Measurements from ENCODE around the gene HAPLN3. TPM values are rescaled to one million over a fixed set of nuclear protein-coding genes. Genes with fewer than 3 reads are reported as not detected.
A peak's percentile ranks its signal among the peaks of the same experiment; 100 is the strongest.

HAPLN3 gene
- total RNA-seq, 2 donors from 2014 or later = 138 to 203 TPM

GRCh38 chr15:88920186-88920891, 25.0 kb upstream of the HAPLN3 start:
- Mint-ChIP-seq H3K27me3 (peaks cover 25 to 34% of the 10 kb centered on the region in 2 donors), H3K4me1 (ENCODE audit: low read depth in 2 of 2) (peaks cover 11 to 16% of the 10 kb centered on the region in 2 donors), H3K36me3 (no peaks in the 10 kb centered on the region), H3K4me3 (peak overlapping the region; percentile 32), H3K9me3 (no peaks in the 10 kb centered on the region), H3K27ac (no peak overlapping the region)
- DNase-seq (ENCODE audit: low spot score) (no peak), ATAC-seq (no peak)

GRCh38 chr15:88918738-88919137, 23.4 kb upstream of the HAPLN3 start:
- peaks cover 25 to 31% of the 10 kb centered on the region in 2 donors for H3K27me3 Mint-ChIP-seq
- H3K36me3 Mint-ChIP-seq = no peaks in the 10 kb centered on the region
- ATAC-seq (peak; percentile 75 to 88), DNase-seq (ENCODE audit: low spot score) (no peak)
- no peaks in the 10 kb centered on the region for H3K9me3 Mint-ChIP-seq
- H3K4me3 Mint-ChIP-seq = peak overlapping the region; percentile 45
- H3K27ac Mint-ChIP-seq = no peak overlapping the region
- peaks cover 11 to 16% of the 10 kb centered on the region in 2 donors for H3K4me1 Mint-ChIP-seq (ENCODE audit: low read depth in 2 of 2)

GRCh38 chr15:88917760-88918159, 22.4 kb upstream of the HAPLN3 start:
- Mint-ChIP-seq H3K4me3 (no peak overlapping the region), H3K9me3 (no peaks in the 10 kb centered on the region), H3K27ac (no peak overlapping the region), H3K4me1 (ENCODE audit: low read depth in 2 of 2) (peaks cover 16 to 21% of the 10 kb centered on the region in 2 donors), H3K36me3 (no peaks in the 10 kb centered on the region), H3K27me3 (peaks cover 25 to 29% of the 10 kb centered on the region in 2 donors)
- ATAC-seq (no peak), DNase-seq (ENCODE audit: low spot score) (no peak)

GRCh38 chr15:88915354-88915753, 20.0 kb upstream of the HAPLN3 start:
- no peak overlapping the region for H3K4me3 Mint-ChIP-seq
- H3K36me3 Mint-ChIP-seq = no peaks in the 10 kb centered on the region
- H3K27ac Mint-ChIP-seq = no peak overlapping the region
- peaks cover 20% of the 10 kb centered on the region in 2 donors for H3K4me1 Mint-ChIP-seq (ENCODE audit: low read depth in 2 of 2)
- H3K9me3 Mint-ChIP-seq = no peaks in the 10 kb centered on the region
- ATAC-seq (no peak), DNase-seq (ENCODE audit: low spot score) (no peak)
- H3K27me3 Mint-ChIP-seq = peaks cover 15 to 24% of the 10 kb centered on the region in 2 donors

- ATAC-seq = no peak
- Mint-ChIP-seq H3K4me1 (ENCODE audit: low read depth in 2 of 2) (peaks cover 11 to 15% of the 10 kb centered on the region in 2 donors), H3K27ac (peak overlapping the region; percentile 42 to 87), H3K36me3 (no peaks in the 10 kb centered on the region), H3K4me3 (peak overlapping the region; percentile 94), H3K9me3 (no peaks in the 10 kb centered on the region), H3K27me3 (peaks cover 7 to 14% of the 10 kb centered on the region in 2 donors)
- no peak for DNase-seq (ENCODE audit: low spot score)
Observed at GRCh38 chr15:88913850-88914169, 18.5 kb upstream of the HAPLN3 start.

GRCh38 chr15:88913017-88913849, 17.9 kb upstream of the HAPLN3 start, which contains the start of gene MFGE8:
MFGE8 (minus strand) TSS chr15:88913379; CDS start chr15:88913319, 60 bp downstream.
- H3K27ac Mint-ChIP-seq = peak within 1 kb of the TSS; percentile 42 to 87
- H3K36me3 Mint-ChIP-seq = no peaks in the 10 kb centered on the region
- DNase-seq (ENCODE audit: low spot score) (peak; percentile 79), ATAC-seq (peak; percentile 90 to 93)
- H3K9me3 Mint-ChIP-seq = no peaks in the 10 kb centered on the region
- H3K4me1 Mint-ChIP-seq (ENCODE audit: low read depth in 2 of 2) = peaks cover 10 to 13% of the 10 kb centered on the region in 2 donors
- H3K27me3 Mint-ChIP-seq = peaks cover 5 to 12% of the 10 kb centered on the region in 2 donors
- H3K4me3 Mint-ChIP-seq = peak within 1 kb of the TSS; percentile 94

GRCh38 chr15:88912500-88912921, 17.2 kb upstream of the HAPLN3 start:
- Mint-ChIP-seq H3K4me1 (ENCODE audit: low read depth in 2 of 2) (peaks cover 10 to 17% of the 10 kb centered on the region in 2 donors), H3K27ac (peak overlapping the region in 1 of 2 donors; percentile 59), H3K36me3 (no peaks in the 10 kb centered on the region), H3K27me3 (peaks cover under 1 to 5% of the 10 kb centered on the region in 2 donors), H3K4me3 (peak overlapping the region; percentile 94), H3K9me3 (no peaks in the 10 kb centered on the region)
- no peak for ATAC-seq
- DNase-seq (ENCODE audit: low spot score) = no peak

GRCh38 chr15:88911766-88912118, 16.4 kb upstream of the HAPLN3 start:
- Mint-ChIP-seq H3K27me3 (peaks cover 0 to 4% of the 10 kb centered on the region in 2 donors), H3K27ac (peak overlapping the region in 1 of 2 donors; percentile 59), H3K4me1 (ENCODE audit: low read depth in 2 of 2) (peaks cover 10 to 17% of the 10 kb centered on the region in 2 donors), H3K4me3 (peak overlapping the region; percentile 94), H3K36me3 (no peaks in the 10 kb centered on the region), H3K9me3 (no peaks in the 10 kb centered on the region)
- DNase-seq (ENCODE audit: low spot score) (no peak), ATAC-seq (no peak)

GRCh38 chr15:88909956-88910831, 14.8 kb upstream of the HAPLN3 start:
- DNase-seq (ENCODE audit: low spot score) (no peak), ATAC-seq (no peak)
- Mint-ChIP-seq H3K4me1 (ENCODE audit: low read depth in 2 of 2) (peaks cover 11 to 17% of the 10 kb centered on the region in 2 donors), H3K4me3 (no peak overlapping the region), H3K27me3 (peaks cover 0 to under 1% of the 10 kb centered on the region in 2 donors), H3K27ac (no peak overlapping the region), H3K9me3 (no peaks in the 10 kb centered on the region), H3K36me3 (no peaks in the 10 kb centered on the region)

GRCh38 chr15:88908697-88909621, 13.6 kb upstream of the HAPLN3 start:
- Mint-ChIP-seq H3K4me3 (no peak overlapping the region), H3K27ac (no peak overlapping the region), H3K4me1 (ENCODE audit: low read depth in 2 of 2) (peaks cover 19 to 22% of the 10 kb centered on the region in 2 donors), H3K36me3 (no peaks in the 10 kb centered on the region), H3K9me3 (no peaks in the 10 kb centered on the region), H3K27me3 (no peaks in the 10 kb centered on the region)
- DNase-seq (ENCODE audit: low spot score) (no peak), ATAC-seq (no peak)

- Mint-ChIP-seq H3K27ac (peak overlapping the region in 1 of 2 donors; percentile 72), H3K27me3 (no peaks in the 10 kb centered on the region), H3K4me1 (ENCODE audit: low read depth in 2 of 2) (peaks cover 14 to 17% of the 10 kb centered on the region in 2 donors), H3K36me3 (no peaks in the 10 kb centered on the region), H3K9me3 (no peaks in the 10 kb centered on the region), H3K4me3 (no peak overlapping the region)
- DNase-seq (ENCODE audit: low spot score) (no peak), ATAC-seq (no peak)
Observed at GRCh38 chr15:88908123-88908522, 12.8 kb upstream of the HAPLN3 start.

- H3K36me3 Mint-ChIP-seq = no peaks in the 10 kb centered on the region
- DNase-seq (ENCODE audit: low spot score) (no peak), ATAC-seq (no peak)
- no peaks in the 10 kb centered on the region for H3K9me3 Mint-ChIP-seq
- H3K27me3 Mint-ChIP-seq = no peaks in the 10 kb centered on the region
- H3K27ac Mint-ChIP-seq = no peak overlapping the region
- H3K4me1 Mint-ChIP-seq (ENCODE audit: low read depth in 2 of 2) = peaks cover 12 to 15% of the 10 kb centered on the region in 2 donors
- H3K4me3 Mint-ChIP-seq = no peak overlapping the region
Observed at GRCh38 chr15:88907111-88907510, 11.8 kb upstream of the HAPLN3 start.
